HCT116 (cell line): ENCODE results near the gene TRPC4. TPM values are rescaled to one million over a fixed set of nuclear protein-coding genes. Genes with fewer than 3 reads are reported as not detected.

Source experiments
- ATAC-seq: fragments of 200-7000 bp; cut with Tn5 transposase; 2 replicates; pipeline ENCODE4 v1.9.1; 2020; ENCODE audit warnings: mild to moderate bottlenecking, moderate library complexity
- BruUV-seq: library from RNA; stranded (reverse); fragments of 400-500 nt; replicated peaks from 2 replicates; lab custom pipeline; 2021; lab: Mats Ljungman, UMichigan
- CTCF ChIA-PET: fragments of 300-600 bp; sonication (Branson Sonifier 250); formaldehyde crosslinking; loops from one replicate; lab custom pipeline; 2021; ENCODE audit warnings: antibody characterized with exemption; lab: Charles Lee
- POLR2A ChIA-PET: fragments of 300-600, 350-600 bp; sonication (Branson Sonifier 250); formaldehyde crosslinking; loops from one replicate; lab custom pipeline; 2021; ENCODE audit warnings: antibody characterized with exemption; lab: Charles Lee
- RAD21 ChIA-PET, 2 experiments: fragments of 300-600 bp; sonication (Branson Sonifier 250); formaldehyde crosslinking; loops; one replicate each; lab custom pipeline; 2023; ENCODE audit warnings: low total read pairs in 2 of 2; ENCODE audit not compliant: uncharacterized antibody in 2 of 2, unreplicated experiment in 2 of 2, low non-redundant PET in 1 of 2; lab: Charles Lee
- DNase-seq: peaks from one replicate; pipeline ENCODE4 v3.0.0-alpha.2; 2010; ENCODE audit warnings: low read depth, low spot score
- H2AFZ ChIP-seq: fragments of 200-600 bp; shearing (Covaris generic), sonication (generic); 2 replicates; pipeline ENCODE4 v1.6.1; 2017; ENCODE audit warnings: low read depth, mixed run types, mixed read lengths, antibody characterized with exemption, low read length; ENCODE audit not compliant: poor library complexity, severe bottlenecking
- H3K27ac ChIP-seq: 2 replicates; pipeline ENCODE4 v1.5.1; 2012; ENCODE audit warnings: low read depth, low read length
- H3K27me3 ChIP-seq: fragments of 200-600 bp; sonication (generic); 2 replicates; pipeline ENCODE4 v1.6.1; 2016; ENCODE audit warnings: mixed run types, low read length, mixed read lengths; ENCODE audit not compliant: insufficient read depth
- H3K36me3 ChIP-seq, 2 experiments: fragments of 200-500 bp in 1 of 2; fragments of 200-600 bp in 1 of 2; sonication (Bioruptor generic) in 1 of 2; sonication (generic) in 1 of 2; 2 replicates each; pipeline versions ENCODE4 v1.5.1 to v1.6.1; 2014 to 2016; ENCODE audit warnings: low read length in 2 of 2, inconsistent platforms in 1 of 2, mixed read lengths in 1 of 2, mixed run types in 1 of 2; ENCODE audit not compliant: insufficient read depth in 2 of 2, control insufficient read depth in 1 of 2
- H3K4me1 ChIP-seq, 2 experiments: fragments of 200-600 bp in 1 of 2; sonication (generic) in 1 of 2; 2 replicates each; pipeline versions ENCODE4 v1.5.1 to v1.6.1; 2012 to 2017; ENCODE audit warnings: low read length in 2 of 2, inconsistent platforms in 1 of 2, mild to moderate bottlenecking in 1 of 2, mixed read lengths in 1 of 2, mixed run types in 1 of 2, moderate library complexity in 1 of 2; ENCODE audit not compliant: insufficient read depth in 2 of 2, control insufficient read depth in 1 of 2
- H3K4me2 ChIP-seq: fragments of 200-600 bp; sonication (generic); 2 replicates; pipeline ENCODE4 v1.6.1; 2017; ENCODE audit warnings: mixed run types, low read length, mixed read lengths
- H3K4me3 ChIP-seq, 2 experiments: fragments of 200-600 bp in 1 of 2; sonication (generic) in 1 of 2; replicated peaks in 1 of 2; 2 replicates each; pipeline ENCODE4 v1.5.1; 2011 to 2016; ENCODE audit warnings: low read length in 2 of 2, control low read depth in 1 of 2, low read depth in 1 of 2, mild to moderate bottlenecking in 1 of 2, mixed read lengths in 1 of 2, mixed run types in 1 of 2
- H3K79me2 ChIP-seq: fragments of 200-600 bp; sonication (generic); 2 replicates; pipeline ENCODE4 v1.6.1; 2017; ENCODE audit warnings: mild to moderate bottlenecking, mixed run types, low read length, moderate library complexity, mixed read lengths; ENCODE audit not compliant: insufficient read depth
- H3K9ac ChIP-seq: fragments of 200-600 bp; sonication (generic); 2 replicates; pipeline ENCODE4 v1.6.1; 2016; ENCODE audit warnings: low read length, mixed read lengths
- H3K9me2 ChIP-seq: fragments of 200-600 bp; sonication (generic), shearing (Covaris generic); 2 replicates; pipeline ENCODE4 v1.6.1; 2017; ENCODE audit warnings: mixed run types, mild to moderate bottlenecking, moderate library complexity; ENCODE audit not compliant: insufficient read depth
- H3K9me3 ChIP-seq, 2 experiments: fragments of 200-500 bp in 1 of 2; fragments of 200-600 bp in 1 of 2; sonication (Bioruptor generic) in 1 of 2; sonication (generic) in 1 of 2; 2 replicates each; pipeline ENCODE4 v1.6.1; 2014 to 2017; ENCODE audit warnings: low read length in 2 of 2, mixed read lengths in 2 of 2, inconsistent platforms in 1 of 2, low read depth in 1 of 2, mild to moderate bottlenecking in 1 of 2, mixed run types in 1 of 2, moderate library complexity in 1 of 2; ENCODE audit not compliant: control insufficient read depth in 1 of 2, insufficient read depth in 1 of 2
- H4K20me1 ChIP-seq: fragments of 200-600 bp; sonication (generic), shearing (Covaris generic); 2 replicates; pipeline ENCODE4 v1.6.1; 2017; ENCODE audit warnings: mixed run types, mild to moderate bottlenecking, moderate library complexity; ENCODE audit not compliant: insufficient read depth
- CTCF ChIP-seq, 3 experiments: fragments of 200-600 bp in 1 of 3; sonication (generic) in 1 of 3; IDR thresholded peaks in 2 of 3; conservative IDR thresholded peaks in 1 of 3; 2 replicates each; pipeline ENCODE4 v1.5.1; 2012 to 2017; ENCODE audit warnings: low read depth in 2 of 3, low read length in 2 of 3, antibody characterized with exemption in 1 of 3, borderline replicate concordance in 1 of 3, control low read depth in 1 of 3, mild to moderate bottlenecking in 1 of 3, mixed read lengths in 1 of 3, mixed run types in 1 of 3, moderate library complexity in 1 of 3; ENCODE audit not compliant: insufficient read depth in 1 of 3
- EGR1 ChIP-seq: IDR thresholded peaks from 2 replicates; pipeline ENCODE4 v1.6.1; 2012; ENCODE audit warnings: low read depth
- EZH2phosphoT487 ChIP-seq: fragments of 200-600 bp; IDR thresholded peaks from 2 replicates; pipeline ENCODE4 v1.6.1; 2018; ENCODE audit warnings: antibody characterized with exemption, borderline replicate concordance
- POLR2AphosphoS5 ChIP-seq: IDR thresholded peaks from 2 replicates; pipeline ENCODE4 v1.6.1; 2011; ENCODE audit warnings: mild to moderate bottlenecking, low read depth, low read length, moderate library complexity
- SIN3A ChIP-seq: IDR thresholded peaks from 2 replicates; pipeline ENCODE4 v1.6.1; 2012; ENCODE audit warnings: low read depth
- ZBTB33 ChIP-seq: IDR thresholded peaks from 2 replicates; pipeline ENCODE4 v1.6.1; 2011; ENCODE audit warnings: mild to moderate bottlenecking, low read length, moderate library complexity; ENCODE audit not compliant: insufficient replicate concordance; ENCODE audit errors: extremely low read depth
- ZFX ChIP-seq: fragments of 450-650 bp; IDR thresholded peaks from 2 replicates; pipeline ENCODE4 v1.6.1; 2017
- intact Hi-C: fragments of 100-400 bp; cut with micrococcal nuclease; formaldehyde crosslinking; loops from 2 replicates; pipeline ENCODE4 v1.10.0; 2022
- total RNA-seq: library from RNA; stranded (reverse); gene quantifications from one replicate; pipeline ENCODE4 v1.2.1, GENCODE V29; 2021; ENCODE audit not compliant: unreplicated experiment

TRPC4 gene
- total RNA-seq, 1 experiment from 2014 or later = not detected

- Histone ChIP-seq H4K20me1 (no peaks in the 10 kb centered on the region), H3K4me3 (no peak overlapping the region), H3K36me3 (no peaks in the 10 kb centered on the region), H3K4me2 (no peak overlapping the region), H3K79me2 (no peaks in the 10 kb centered on the region), H3K9ac (no peak overlapping the region), H3K27me3 (no peaks in the 10 kb centered on the region), H3K9me3 (peaks cover 6 to 20% of the 10 kb centered on the region in 2 experiments; a peak in 2 of 4 replicates), H3K9me2 (no peaks in the 10 kb centered on the region), H2AFZ (no peak overlapping the region), H3K4me1 (no peaks in the 10 kb centered on the region), H3K27ac (no peak overlapping the region)
- DNase-seq (no peak), ATAC-seq (no peak)
- TF ChIP-seq ZFX = no peak
- no peak for TF ChIP-seq SIN3A
- no peak for TF ChIP-seq EGR1
- no peak for TF ChIP-seq POLR2AphosphoS5
- no peak for TF ChIP-seq EZH2phosphoT487
- TF ChIP-seq ZBTB33 = no peak
- no peak for TF ChIP-seq CTCF (IDR thresholded peaks at IDR 0.05 in 2 of 3, conservative IDR thresholded peaks at IDR 0.05 in 1 of 3; ENCODE audit: borderline replicate concordance in 1 of 3, insufficient read depth in 1 of 3, low read depth in 2 of 3, low read length in 2 of 3)
- no TSS peak for BruUV-seq
- intact Hi-C loops = no loop called here
- ChIA-PET RAD21 (no interaction called here), POLR2A (no interaction called here), CTCF (no interaction called here)
Observed at GRCh38 chr13:37700887-37701286, 168.7 kb downstream of the TRPC4 start.
